Erythroblast (primary cell): ENCODE measurements around the gene NUDT4B.
"Not testable (repeated sequence)": the region's sequence is repeated elsewhere in the genome, so short reads cannot be mapped to it uniquely, and the experiment has no call there.

ENCODE experiments used
- GATA1 ChIP-seq: IDR thresholded peaks from 2 replicates; pipeline ENCODE4 v1.6.1; 2011; ENCODE audit warnings: low read depth, mild to moderate bottlenecking, control low read depth, low read length, moderate library complexity
- POLR2A ChIP-seq: IDR thresholded peaks from 2 replicates; pipeline ENCODE4 v1.6.1; 2011; ENCODE audit warnings: mild to moderate bottlenecking, low read length

DNA sequence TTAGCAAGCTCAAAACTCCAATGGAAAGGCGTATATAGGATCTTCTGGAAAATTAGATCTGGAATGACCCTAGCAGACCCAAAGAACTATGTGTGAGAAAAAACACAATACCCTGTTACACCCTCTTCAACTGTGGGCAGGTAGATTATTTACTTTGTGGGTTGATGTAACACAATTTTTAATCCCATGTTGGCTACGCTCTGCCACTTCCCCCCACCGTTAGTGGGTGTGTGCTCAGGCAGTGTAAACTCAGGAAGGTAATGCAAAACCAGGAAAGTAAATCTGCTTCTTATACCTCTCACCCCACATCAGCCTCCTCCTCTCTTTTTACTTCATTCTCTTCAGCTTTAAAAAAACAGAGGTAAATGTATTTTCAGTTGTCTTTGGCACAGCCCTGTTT is 23.7 kb upstream of the NUDT4B start:
- TF ChIP-seq POLR2A, GATA1: not testable (repeated sequence)
